Measurements from ENCODE around the gene TPP1.

The TPP1 gene

GRCh38 chr11:6621711-6622211 is 2.5 kb upstream of the TPP1 start:
- Histone ChIP-seq H2BK120ac (ENCODE audit: insufficient read depth, low read length, poor library complexity) (no peak overlapping the region), H3K4me2 (ENCODE audit: low read length) (no peak overlapping the region), H3K4me3 (ENCODE audit: low read depth, low read length) (no peak overlapping the region), H3K23ac (ENCODE audit: low read length) (no peak overlapping the region), H3K27ac (ENCODE audit: low read depth, low read length) (no peak overlapping the region), H3K9ac (ENCODE audit: low read length) (no peak overlapping the region), H4K12ac (ENCODE audit: low read depth, low read length) (no peak overlapping the region), H3K36me3 (ENCODE audit: control insufficient read depth in 1 of 2, insufficient read depth in 2 of 2, low read length in 2 of 2) (no peaks in the 10 kb centered on the region), H3K18ac (ENCODE audit: low read length) (no peak overlapping the region), H3K14ac (ENCODE audit: low read length) (no peak overlapping the region), H2AFZ (ENCODE audit: insufficient read depth, low read length, poor library complexity) (no peak overlapping the region), H3K4ac (ENCODE audit: low read depth, low read length) (no peak overlapping the region), H4K8ac (ENCODE audit: low read depth, low read length) (no peak overlapping the region), H4K91ac (ENCODE audit: low read depth, low read length) (no peak overlapping the region), H3K9me3 (ENCODE audit: insufficient read depth, low read depth, low read length) (peaks cover under 1% of the 10 kb centered on the region), H2BK5ac (ENCODE audit: low read depth, low read length, poor library complexity) (no peak overlapping the region), H3K27me3 (ENCODE audit: insufficient read depth, low read length) (no peaks in the 10 kb centered on the region), H2BK12ac (ENCODE audit: low read length) (no peak overlapping the region), H3K4me1 (ENCODE audit: control insufficient read depth in 1 of 2, insufficient read depth in 2 of 2, low read length in 2 of 2) (peaks cover 7% of the 10 kb centered on the region in 2 experiments), H3K79me1 (ENCODE audit: low read length) (peaks cover 5% of the 10 kb centered on the region), H2AK5ac (ENCODE audit: low read length) (no peak overlapping the region), H3K79me2 (ENCODE audit: control insufficient read depth, insufficient read depth, low read length, poor library complexity) (peaks cover 3% of the 10 kb centered on the region)
- DNase-seq, result no peak
- no CpG with 5 or more reads among the region's 16 CpGs for whole genome bisulfite sequencing (ENCODE audit: extremely low coverage, insufficient coverage, insufficient read length)

GRCh38 chr11:6620636-6621035 is 1.4 kb upstream of the TPP1 start:
- Histone ChIP-seq H3K4ac (ENCODE audit: low read depth, low read length) (no peak overlapping the region), H3K4me2 (ENCODE audit: low read length) (no peak overlapping the region), H3K9me3 (ENCODE audit: insufficient read depth, low read depth, low read length) (no peaks in the 10 kb centered on the region), H3K79me1 (ENCODE audit: low read length) (peaks cover 5% of the 10 kb centered on the region), H3K79me2 (ENCODE audit: control insufficient read depth, insufficient read depth, low read length, poor library complexity) (peaks cover 3% of the 10 kb centered on the region), H2AFZ (ENCODE audit: insufficient read depth, low read length, poor library complexity) (no peak overlapping the region), H3K14ac (ENCODE audit: low read length) (no peak overlapping the region), H3K27ac (ENCODE audit: low read depth, low read length) (no peak overlapping the region), H3K4me1 (ENCODE audit: control insufficient read depth in 1 of 2, insufficient read depth in 2 of 2, low read length in 2 of 2) (peaks cover 7% of the 10 kb centered on the region in 2 experiments), H3K18ac (ENCODE audit: low read length) (no peak overlapping the region), H3K9ac (ENCODE audit: low read length) (no peak overlapping the region), H3K27me3 (ENCODE audit: insufficient read depth, low read length) (no peaks in the 10 kb centered on the region), H3K36me3 (ENCODE audit: control insufficient read depth in 1 of 2, insufficient read depth in 2 of 2, low read length in 2 of 2) (peaks cover 0 to 6% of the 10 kb centered on the region in 2 experiments), H2AK5ac (ENCODE audit: low read length) (no peak overlapping the region), H4K12ac (ENCODE audit: low read depth, low read length) (no peak overlapping the region), H4K8ac (ENCODE audit: low read depth, low read length) (no peak overlapping the region), H4K91ac (ENCODE audit: low read depth, low read length) (no peak overlapping the region), H3K23ac (ENCODE audit: low read length) (no peak overlapping the region), H2BK5ac (ENCODE audit: low read depth, low read length, poor library complexity) (no peak overlapping the region), H2BK120ac (ENCODE audit: insufficient read depth, low read length, poor library complexity) (no peak overlapping the region), H2BK12ac (ENCODE audit: low read length) (no peak overlapping the region), H3K4me3 (ENCODE audit: low read depth, low read length) (no peak overlapping the region)
- no peak for DNase-seq
- no CpG with 5 or more reads among the region's 1 CpG for WGBS (ENCODE audit: extremely low coverage, insufficient coverage, insufficient read length)

GRCh38 chr11:6618117-6619003 is 862 bp downstream of the TPP1 start:
- WGBS (ENCODE audit: extremely low coverage, insufficient coverage, insufficient read length), result 100% methylated on average over 1 of the region's 15 CpGs
- Histone ChIP-seq H3K14ac (ENCODE audit: low read length) (peak overlapping the region; percentile 38), H3K27ac (ENCODE audit: low read depth, low read length) (no peak overlapping the region), H3K9ac (ENCODE audit: low read length) (peak overlapping the region; percentile 90), H3K4me3 (ENCODE audit: low read depth, low read length) (peak overlapping the region; percentile 79), H3K4ac (ENCODE audit: low read depth, low read length) (peak overlapping the region; percentile 37), H3K23ac (ENCODE audit: low read length) (no peak overlapping the region), H2AFZ (ENCODE audit: insufficient read depth, low read length, poor library complexity) (no peak overlapping the region), H3K18ac (ENCODE audit: low read length) (peak overlapping the region; percentile 4), H2BK120ac (ENCODE audit: insufficient read depth, low read length, poor library complexity) (no peak overlapping the region), H3K79me2 (ENCODE audit: control insufficient read depth, insufficient read depth, low read length, poor library complexity) (peaks cover 3% of the 10 kb centered on the region), H4K12ac (ENCODE audit: low read depth, low read length) (peak overlapping the region; percentile 48), H2BK12ac (ENCODE audit: low read length) (no peak overlapping the region), H2AK5ac (ENCODE audit: low read length) (peak overlapping the region; percentile 6), H3K4me2 (ENCODE audit: low read length) (peak overlapping the region; percentile 91), H3K9me3 (ENCODE audit: insufficient read depth, low read depth, low read length) (no peaks in the 10 kb centered on the region), H3K36me3 (ENCODE audit: control insufficient read depth in 1 of 2, insufficient read depth in 2 of 2, low read length in 2 of 2) (peaks cover 0 to 20% of the 10 kb centered on the region in 2 experiments), H4K8ac (ENCODE audit: low read depth, low read length) (peak overlapping the region; percentile 47), H2BK5ac (ENCODE audit: low read depth, low read length, poor library complexity) (no peak overlapping the region), H3K4me1 (ENCODE audit: control insufficient read depth in 1 of 2, insufficient read depth in 2 of 2, low read length in 2 of 2) (peaks cover 7% of the 10 kb centered on the region in 2 experiments), H3K27me3 (ENCODE audit: insufficient read depth, low read length) (no peaks in the 10 kb centered on the region), H3K79me1 (ENCODE audit: low read length) (peaks cover 5% of the 10 kb centered on the region), H4K91ac (ENCODE audit: low read depth, low read length) (peak overlapping the region; percentile 4)
- DNase-seq, result peak; percentile 14 to 25

GRCh38 chr11:6617315-6617781 is 1.9 kb downstream of the TPP1 start:
- Histone ChIP-seq H4K12ac (ENCODE audit: low read depth, low read length) (no peak overlapping the region), H3K23ac (ENCODE audit: low read length) (no peak overlapping the region), H3K27ac (ENCODE audit: low read depth, low read length) (no peak overlapping the region), H3K36me3 (ENCODE audit: control insufficient read depth in 1 of 2, insufficient read depth in 2 of 2, low read length in 2 of 2) (peaks cover 0 to 20% of the 10 kb centered on the region in 2 experiments), H2AFZ (ENCODE audit: insufficient read depth, low read length, poor library complexity) (no peak overlapping the region), H4K91ac (ENCODE audit: low read depth, low read length) (no peak overlapping the region), H3K4me1 (ENCODE audit: control insufficient read depth in 1 of 2, insufficient read depth in 2 of 2, low read length in 2 of 2) (peaks cover 7% of the 10 kb centered on the region in 2 experiments), H3K79me2 (ENCODE audit: control insufficient read depth, insufficient read depth, low read length, poor library complexity) (peaks cover 7% of the 10 kb centered on the region), H3K79me1 (ENCODE audit: low read length) (peaks cover 9% of the 10 kb centered on the region), H3K14ac (ENCODE audit: low read length) (no peak overlapping the region), H2AK5ac (ENCODE audit: low read length) (no peak overlapping the region), H4K8ac (ENCODE audit: low read depth, low read length) (no peak overlapping the region), H3K9me3 (ENCODE audit: insufficient read depth, low read depth, low read length) (no peaks in the 10 kb centered on the region), H3K18ac (ENCODE audit: low read length) (no peak overlapping the region), H3K9ac (ENCODE audit: low read length) (no peak overlapping the region), H3K4ac (ENCODE audit: low read depth, low read length) (no peak overlapping the region), H2BK120ac (ENCODE audit: insufficient read depth, low read length, poor library complexity) (no peak overlapping the region), H3K4me2 (ENCODE audit: low read length) (no peak overlapping the region), H2BK5ac (ENCODE audit: low read depth, low read length, poor library complexity) (no peak overlapping the region), H3K4me3 (ENCODE audit: low read depth, low read length) (no peak overlapping the region), H2BK12ac (ENCODE audit: low read length) (no peak overlapping the region), H3K27me3 (ENCODE audit: insufficient read depth, low read length) (no peaks in the 10 kb centered on the region)
- no peak for DNase-seq
- no CpG with 5 or more reads among the region's 5 CpGs for WGBS (ENCODE audit: extremely low coverage, insufficient coverage, insufficient read length)

Measured in trophoblast cell (in vitro differentiated cells and primary cell).